Mucosa of descending colon (tissue), 3 donors: ENCODE data around the gene MPDZ. TPM values are rescaled to one million over a fixed set of nuclear protein-coding genes. Genes with fewer than 3 reads are reported as not detected.

Experiments
- ATAC-seq: fragments of 200-7000 bp; cut with Tn5 transposase; one replicate; pipeline ENCODE4 v1.9.1; 2020; ENCODE audit warnings: mild to moderate bottlenecking, moderate library complexity
- DNase-seq, 3 donors: peaks; one replicate each; pipeline ENCODE4 v3.0.0-alpha.2; 2020
- H3K36me3 ChIP-seq: fragments of 200-600 bp; one replicate; pipeline ENCODE4 v1.8.0; 2021; ENCODE audit warnings: low read depth, mild to moderate bottlenecking
- H3K4me1 ChIP-seq: fragments of 200-600 bp; one replicate; pipeline ENCODE4 v1.8.0; 2021; ENCODE audit warnings: low read depth, mild to moderate bottlenecking
- H3K4me3 ChIP-seq: fragments of 200-600 bp; one replicate; pipeline ENCODE4 v1.8.0; 2021; ENCODE audit warnings: mild to moderate bottlenecking
- H3K9me3 ChIP-seq: fragments of 200-600 bp; one replicate; pipeline ENCODE4 v1.8.0; 2021; ENCODE audit warnings: mild to moderate bottlenecking
- intact Hi-C, 2 donors: fragments of 100-400 bp; cut with DNase I in 1 of 2; cut with micrococcal nuclease in 1 of 2; formaldehyde crosslinking; loops; one replicate each; pipeline versions ENCODE4 v1.11.0 to v1.11.1; 2022; cut with DNase I, micrococcal nuclease
- total RNA-seq, 3 donors: library from RNA; stranded (reverse); fragmentation: NEBNext Ultra II Directional in 2 of 3; extraction: Animal tissue kit (Norgen Biotek cat#: 25700) in 2 of 3; gene quantifications; one replicate each; pipeline versions ENCODE4 v1.2.1 to v1.2.4, GENCODE V29; 2021 to 2023
- TF ChIP-seq, protein P1 (sequence below): fragments of 200-600 bp; IDR thresholded peaks from one replicate; pipeline ENCODE4 v1.8.0; 2022; ENCODE audit warnings: antibody characterized with exemption, mild to moderate bottlenecking
- donor health status: DM: no; HTN: no; CAD: no; lungs with moderate emphysema.
- donor health status: DM: no; HTN: no; CAD: no.
- donor health status: DM: no; HTN: yes; CAD: no.

The MPDZ gene
- total RNA-seq, 3 donors from 2014 or later: 3.4 to 50.7 (median 4.9) TPM

DNA sequence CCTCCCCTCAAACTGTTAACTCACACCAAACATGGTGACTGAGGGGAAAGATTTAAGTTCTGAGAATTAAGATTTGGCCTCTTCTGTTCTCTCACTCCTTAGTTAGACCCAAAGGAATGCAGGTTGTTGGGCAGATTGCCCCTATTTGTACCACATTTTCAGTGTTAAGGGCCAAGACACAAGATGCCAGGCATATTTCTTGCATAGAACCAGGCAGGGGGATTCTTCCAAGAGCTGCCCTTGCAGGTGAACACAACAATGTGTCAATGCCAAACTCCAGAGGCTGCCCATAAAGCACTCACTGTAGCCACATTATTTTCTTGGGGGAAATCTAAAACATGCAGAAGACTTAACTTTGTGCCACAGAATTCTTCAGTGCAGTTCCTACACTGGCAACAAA lies 14.7 kb downstream of the MPDZ start:
- no peaks in the 10 kb centered on the region for H3K4me1 ChIP-seq

DNA sequence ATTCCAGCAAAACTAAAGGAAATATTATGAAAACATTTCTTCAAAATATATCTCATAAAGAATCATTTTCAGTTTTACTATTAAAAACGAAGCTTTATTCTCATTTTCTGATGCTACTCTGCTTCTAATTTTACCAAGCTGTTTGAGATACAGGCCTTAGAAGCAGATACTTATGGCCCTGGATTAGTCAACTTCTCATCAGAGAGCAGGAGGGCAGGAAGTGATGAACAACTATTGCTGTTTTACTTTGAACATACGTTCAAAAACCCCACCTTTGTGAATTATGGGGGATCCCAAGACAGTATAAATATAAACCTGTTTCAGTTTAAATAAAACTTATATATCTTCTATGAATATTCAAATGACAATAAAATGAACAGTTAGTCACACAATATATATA lies 16.0 kb downstream of the MPDZ start:
- Histone ChIP-seq H3K4me3 (no peak overlapping the region), H3K36me3 (no peaks in the 10 kb centered on the region), H3K4me1 (no peaks in the 10 kb centered on the region), H3K9me3 (no peaks in the 10 kb centered on the region)
- DNase-seq (no peak), ATAC-seq (no peak)
- intact Hi-C loops: no loop called here
- TF ChIP-seq, protein P1, sequence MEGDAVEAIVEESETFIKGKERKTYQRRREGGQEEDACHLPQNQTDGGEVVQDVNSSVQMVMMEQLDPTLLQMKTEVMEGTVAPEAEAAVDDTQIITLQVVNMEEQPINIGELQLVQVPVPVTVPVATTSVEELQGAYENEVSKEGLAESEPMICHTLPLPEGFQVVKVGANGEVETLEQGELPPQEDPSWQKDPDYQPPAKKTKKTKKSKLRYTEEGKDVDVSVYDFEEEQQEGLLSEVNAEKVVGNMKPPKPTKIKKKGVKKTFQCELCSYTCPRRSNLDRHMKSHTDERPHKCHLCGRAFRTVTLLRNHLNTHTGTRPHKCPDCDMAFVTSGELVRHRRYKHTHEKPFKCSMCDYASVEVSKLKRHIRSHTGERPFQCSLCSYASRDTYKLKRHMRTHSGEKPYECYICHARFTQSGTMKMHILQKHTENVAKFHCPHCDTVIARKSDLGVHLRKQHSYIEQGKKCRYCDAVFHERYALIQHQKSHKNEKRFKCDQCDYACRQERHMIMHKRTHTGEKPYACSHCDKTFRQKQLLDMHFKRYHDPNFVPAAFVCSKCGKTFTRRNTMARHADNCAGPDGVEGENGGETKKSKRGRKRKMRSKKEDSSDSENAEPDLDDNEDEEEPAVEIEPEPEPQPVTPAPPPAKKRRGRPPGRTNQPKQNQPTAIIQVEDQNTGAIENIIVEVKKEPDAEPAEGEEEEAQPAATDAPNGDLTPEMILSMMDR: no peak

More for the DNA sequence above, 14.7 kb downstream of the MPDZ start:
- H3K4me3 ChIP-seq: no peak overlapping the region
- ATAC-seq: no peak
- intact Hi-C loops: no loop called here
- no peak for DNase-seq
- H3K36me3 ChIP-seq: no peaks in the 10 kb centered on the region
- TF ChIP-seq, protein P1: no peak
- no peaks in the 10 kb centered on the region for H3K9me3 ChIP-seq

DNA sequence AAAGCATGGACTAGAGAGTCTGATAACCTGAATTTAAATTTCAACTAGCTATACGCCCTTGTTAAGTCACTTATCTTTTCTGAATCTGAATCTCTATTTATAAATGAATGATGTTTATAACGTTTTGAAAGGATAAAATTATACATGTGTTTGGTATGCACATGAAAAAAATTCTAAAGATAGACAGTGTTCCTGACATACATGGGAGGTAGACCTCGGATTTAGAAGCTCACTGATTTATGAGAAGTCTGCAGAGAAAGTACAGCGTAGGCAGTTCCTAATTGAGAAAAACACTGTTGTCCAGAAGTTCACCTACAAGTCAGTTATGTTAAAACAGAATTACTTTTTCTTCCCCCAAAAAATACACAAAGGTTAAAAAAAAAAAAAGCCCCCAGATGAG lies 26.6 kb downstream of the MPDZ start:
- H3K9me3 ChIP-seq: no peaks in the 10 kb centered on the region
- H3K4me3 ChIP-seq: no peak overlapping the region
- no peaks in the 10 kb centered on the region for H3K36me3 ChIP-seq
- ATAC-seq: no peak
- intact Hi-C loops: no loop called here
- no peaks in the 10 kb centered on the region for H3K4me1 ChIP-seq
- TF ChIP-seq, protein P1: no peak
- no peak for DNase-seq

DNA sequence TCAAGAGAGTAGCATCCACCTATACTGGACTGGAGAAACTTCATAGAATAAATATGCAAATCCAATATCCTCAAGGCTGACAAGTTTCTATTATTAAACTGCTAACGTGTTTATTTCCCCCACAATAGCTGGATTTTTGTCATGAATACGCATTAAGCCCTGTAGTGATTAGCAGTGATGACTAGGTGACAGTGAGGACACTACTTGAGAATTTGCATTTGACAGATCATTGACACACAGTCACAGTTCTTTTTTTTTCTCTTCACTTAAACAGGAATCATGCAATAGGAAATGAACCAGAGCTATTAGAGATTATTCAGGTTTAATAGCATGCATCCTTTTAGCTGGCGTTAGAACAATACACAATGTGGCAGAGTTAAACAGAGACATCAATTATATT lies 35.3 kb downstream of the MPDZ start:
- Histone ChIP-seq H3K36me3 (no peaks in the 10 kb centered on the region), H3K4me3 (no peak overlapping the region), H3K9me3 (no peaks in the 10 kb centered on the region), H3K4me1 (no peaks in the 10 kb centered on the region)
- DNase-seq: no peak
- intact Hi-C loops: no loop called here
- TF ChIP-seq, protein P1: no peak
- no peak for ATAC-seq

DNA sequence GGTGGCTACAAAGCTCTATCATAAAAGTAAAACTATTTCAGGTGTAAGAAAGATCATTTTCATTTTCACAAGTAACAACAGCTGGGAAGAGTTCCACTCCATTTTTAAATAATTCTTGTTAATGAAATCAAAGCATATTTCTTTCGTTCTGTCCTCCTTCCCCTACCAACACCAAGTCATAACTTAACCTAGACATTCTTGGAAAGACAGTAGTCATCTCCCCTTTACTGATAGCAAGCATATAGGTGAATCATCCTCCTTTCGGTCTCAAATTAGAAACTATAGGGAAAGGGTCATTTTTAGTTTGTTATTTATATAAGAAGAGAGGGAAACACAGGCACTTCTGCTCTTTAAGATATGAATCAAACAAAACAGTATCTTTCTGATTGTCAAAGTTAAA lies 38.2 kb downstream of the MPDZ start:
- TF ChIP-seq, protein P1: no peak
- intact Hi-C loops: no loop called here
- Histone ChIP-seq H3K4me3 (no peak overlapping the region), H3K4me1 (no peaks in the 10 kb centered on the region), H3K9me3 (no peaks in the 10 kb centered on the region), H3K36me3 (no peaks in the 10 kb centered on the region)
- DNase-seq: no peak
- no peak for ATAC-seq

DNA sequence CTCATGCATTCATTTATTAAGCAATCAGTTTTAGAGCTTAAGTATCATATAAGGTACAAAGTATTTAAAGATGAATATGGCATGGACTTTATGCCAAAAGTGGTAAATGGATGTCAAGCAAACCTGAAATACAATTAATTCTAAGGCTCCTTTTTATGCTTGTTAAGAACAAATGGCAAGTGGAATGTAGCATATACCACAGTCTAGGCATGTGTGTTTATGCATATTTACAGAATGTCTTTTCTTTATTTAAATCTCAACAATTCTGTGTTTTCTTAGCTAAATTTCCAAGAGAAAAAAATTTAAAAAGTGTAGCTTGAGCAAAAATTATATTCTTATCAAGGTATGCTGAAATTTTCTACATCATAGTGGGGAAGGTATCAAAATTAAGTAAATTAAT lies 39.8 kb downstream of the MPDZ start:
- TF ChIP-seq, protein P1: no peak
- no peaks in the 10 kb centered on the region for H3K36me3 ChIP-seq
- no peaks in the 10 kb centered on the region for H3K9me3 ChIP-seq
- intact Hi-C loops: no loop called here
- no peak for DNase-seq
- H3K4me3 ChIP-seq: no peak overlapping the region
- ATAC-seq: no peak
- no peaks in the 10 kb centered on the region for H3K4me1 ChIP-seq
